ENCODE data around the gene ATP6AP2.
"Not testable (repeated sequence)": the region's sequence is repeated elsewhere in the genome, so short reads cannot be mapped to it uniquely, and the experiment has no call there.

Gene ATP6AP2

GRCh38 chrX:40580537-40581335 is at the start of gene ATP6AP2:
ATP6AP2 (plus strand) TSS chrX:40580970; CDS start chrX:40581066, 96 bp downstream.
- DNase-seq, result peak; percentile 89

GRCh38 chrX:40531056-40531826 is 49.5 kb upstream of the ATP6AP2 start:
- no peak for DNase-seq

- DNase-seq, result no peak
These were observed 43.5 kb upstream of the ATP6AP2 start for GRCh38 chrX:40537310-40537709.

- no peak for DNase-seq
These were observed 42.4 kb upstream of the ATP6AP2 start for GRCh38 chrX:40538406-40538805.

- DNase-seq, result no peak
These were observed 41.3 kb upstream of the ATP6AP2 start for GRCh38 chrX:40539214-40540142.

GRCh38 chrX:40542208-40542607 is 38.6 kb upstream of the ATP6AP2 start:
- no peak for DNase-seq

GRCh38 chrX:40542972-40543371 is 37.8 kb upstream of the ATP6AP2 start:
- DNase-seq, result no peak

GRCh38 chrX:40543661-40544328 is 37.0 kb upstream of the ATP6AP2 start:
- DNase-seq, result peak; percentile 77

GRCh38 chrX:40544343-40545266 is 36.2 kb upstream of the ATP6AP2 start:
- no peak for DNase-seq

GRCh38 chrX:40546870-40547269 is 33.9 kb upstream of the ATP6AP2 start:
- DNase-seq, result no peak

- peak; percentile 69 for DNase-seq
These were observed 30.7 kb upstream of the ATP6AP2 start for GRCh38 chrX:40550066-40550465.

- DNase-seq, result no peak
These were observed 28.0 kb upstream of the ATP6AP2 start for GRCh38 chrX:40552768-40553167.

- no peak for DNase-seq
These were observed 22.2 kb upstream of the ATP6AP2 start for GRCh38 chrX:40558590-40558989.

- DNase-seq, result no peak
These were observed 17.0 kb upstream of the ATP6AP2 start for GRCh38 chrX:40563784-40564183.

- DNase-seq, result no peak
These were observed 16.3 kb upstream of the ATP6AP2 start for GRCh38 chrX:40564447-40564846.

- no peak for DNase-seq
These were observed 10.2 kb upstream of the ATP6AP2 start for GRCh38 chrX:40570346-40571093.

- not testable (repeated sequence) for DNase-seq
These were observed 9.6 kb upstream of the ATP6AP2 start for GRCh38 chrX:40571164-40571563.

GRCh38 chrX:40571600-40571999 is 9.2 kb upstream of the ATP6AP2 start:
- DNase-seq, result no peak

GRCh38 chrX:40573763-40574162 is 7.0 kb upstream of the ATP6AP2 start:
- DNase-seq, result no peak

GRCh38 chrX:40575411-40575810 is 5.4 kb upstream of the ATP6AP2 start:
- DNase-seq, result not testable (repeated sequence)

- DNase-seq, result no peak
These were observed 4.5 kb upstream of the ATP6AP2 start for GRCh38 chrX:40576291-40576690.
